Upper lobe of left lung (tissue), 4 donors: ENCODE measurements around the gene COL9A2.

Experiments used
- CTCF ChIP-seq, 6 experiments: fragments of 450-650 bp in 4 of 6; fragments of 200-600 bp in 2 of 6; sonication (generic) in 2 of 6; IDR thresholded peaks; one replicate each; pipeline ENCODE4 v1.5.1; 2016 to 2019; ENCODE audit warnings: antibody characterized with exemption in 6 of 6
- EP300 ChIP-seq, 4 donors: sonication (generic); formaldehyde crosslinking; IDR thresholded peaks; one replicate each; pipeline ENCODE4 v1.5.1; 2017; ENCODE audit warnings: antibody characterized with exemption in 4 of 4, control low read depth in 2 of 4
- POLR2A ChIP-seq, 4 donors: fragments of 450-650 bp; IDR thresholded peaks; one replicate each; pipeline ENCODE4 v1.5.1; 2016 to 2017; ENCODE audit warnings: antibody characterized with exemption in 4 of 4, mild to moderate bottlenecking in 2 of 4
- POLR2AphosphoS5 ChIP-seq, 2 donors: sonication (generic); formaldehyde crosslinking; IDR thresholded peaks; one replicate each; pipeline ENCODE4 v1.5.1; 2017; ENCODE audit warnings: antibody characterized with exemption in 2 of 2

GRCh38 chr1:40315239-40315794 lies 1.8 kb downstream of the COL9A2 start:
- TF ChIP-seq CTCF (IDR thresholded peaks at IDR 0.05) (peak; percentile 90 to 98 (median 96)), POLR2A (IDR thresholded peaks at IDR 0.05) (no peak), EP300 (IDR thresholded peaks at IDR 0.05) (no peak), POLR2AphosphoS5 (IDR thresholded peaks at IDR 0.05) (peak in 1 of 2 donors; percentile 13)
